ENCODE results near the gene FAM13C.
"Not testable (repeated sequence)": the region's sequence is repeated elsewhere in the genome, so short reads cannot be mapped to it uniquely, and the experiment has no call there.

Gene FAM13C

DNA sequence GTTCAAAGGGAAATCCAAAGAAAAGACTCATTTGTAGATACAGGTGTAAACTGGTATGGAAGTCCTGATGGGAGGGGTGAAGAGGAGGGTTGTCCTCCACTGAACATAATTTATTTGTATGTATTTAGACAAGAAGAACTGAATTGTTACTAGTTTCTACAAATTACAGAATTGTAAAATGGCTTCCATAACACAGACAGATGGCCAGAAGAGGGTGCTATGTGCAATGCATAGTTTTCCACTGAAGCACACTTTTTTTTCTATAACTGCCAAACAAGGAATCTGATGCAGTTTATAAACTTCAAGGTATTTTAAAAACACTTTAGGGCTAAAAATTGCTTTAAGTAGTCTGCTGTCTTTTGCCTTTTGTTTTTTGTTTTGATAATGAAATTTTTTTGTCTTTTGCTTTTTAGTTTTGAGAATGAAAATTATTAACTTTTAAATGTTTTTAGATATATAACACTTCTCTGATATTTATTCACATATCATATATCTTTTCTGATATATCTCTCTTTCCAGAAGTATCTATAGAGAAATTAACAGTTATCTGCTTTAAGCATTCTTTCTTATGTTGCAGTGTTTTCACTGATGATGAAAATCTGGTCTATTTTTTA lies 127.4 kb downstream of the FAM13C start:
- no peak for ATAC-seq
- H3K9me3 Mint-ChIP-seq = no peaks in the 10 kb centered on the region
- H3K27me3 Mint-ChIP-seq = no peaks in the 10 kb centered on the region
- H3K27ac Mint-ChIP-seq = no peak overlapping the region
- H3K4me1 Mint-ChIP-seq = no peaks in the 10 kb centered on the region
- H3K4me3 Mint-ChIP-seq = no peak overlapping the region
- no peaks in the 10 kb centered on the region for H3K36me3 Mint-ChIP-seq (ENCODE audit: low read depth)
- DNase-seq = no peak

DNA sequence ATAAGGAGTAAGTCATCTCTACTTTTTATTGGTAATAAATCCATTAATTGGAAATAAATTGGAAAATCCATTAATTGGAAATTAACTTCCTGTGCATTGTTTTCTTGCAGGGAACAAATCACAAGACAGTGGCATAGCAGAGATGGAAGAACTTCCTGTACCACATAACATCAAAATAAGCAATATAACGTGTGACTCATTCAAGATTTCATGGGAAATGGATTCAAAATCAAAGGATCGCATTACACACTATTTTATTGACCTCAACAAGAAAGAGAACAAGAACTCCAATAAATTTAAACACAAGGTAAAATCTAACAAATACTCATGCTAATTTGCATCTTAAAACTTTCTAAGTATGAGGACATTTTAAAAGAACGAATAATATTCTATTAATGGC lies 128.2 kb downstream of the FAM13C start:
- H3K4me1 Mint-ChIP-seq = no peaks in the 10 kb centered on the region
- H3K4me3 Mint-ChIP-seq = no peak overlapping the region
- H3K9me3 Mint-ChIP-seq = no peaks in the 10 kb centered on the region
- no peak for DNase-seq
- H3K36me3 Mint-ChIP-seq (ENCODE audit: low read depth) = no peaks in the 10 kb centered on the region
- no peak overlapping the region for H3K27ac Mint-ChIP-seq
- ATAC-seq = no peak
- no peaks in the 10 kb centered on the region for H3K27me3 Mint-ChIP-seq

GRCh38 chr10:59229441-59229840 lies 132.9 kb downstream of the FAM13C start:
- H3K4me1 Mint-ChIP-seq = no peaks in the 10 kb centered on the region
- H3K36me3 Mint-ChIP-seq (ENCODE audit: low read depth) = no peaks in the 10 kb centered on the region
- DNase-seq = no peak
- no peaks in the 10 kb centered on the region for H3K27me3 Mint-ChIP-seq
- H3K4me3 Mint-ChIP-seq = no peak overlapping the region
- H3K9me3 Mint-ChIP-seq = no peaks in the 10 kb centered on the region
- no peak overlapping the region for H3K27ac Mint-ChIP-seq
- no peak for ATAC-seq

GRCh38 chr10:59227136-59227673 lies 135.1 kb downstream of the FAM13C start:
- H3K9me3 Mint-ChIP-seq = no peaks in the 10 kb centered on the region
- H3K27ac Mint-ChIP-seq = no peak overlapping the region
- ATAC-seq (no peak), DNase-seq (no peak)
- no peaks in the 10 kb centered on the region for H3K36me3 Mint-ChIP-seq (ENCODE audit: low read depth)
- no peak overlapping the region for H3K4me3 Mint-ChIP-seq
- H3K4me1 Mint-ChIP-seq = no peaks in the 10 kb centered on the region
- H3K27me3 Mint-ChIP-seq = no peaks in the 10 kb centered on the region

- Mint-ChIP-seq H3K4me1 (no peaks in the 10 kb centered on the region), H3K27me3 (no peaks in the 10 kb centered on the region), H3K27ac (no peak overlapping the region), H3K9me3 (no peaks in the 10 kb centered on the region), H3K4me3 (no peak overlapping the region), H3K36me3 (ENCODE audit: low read depth) (no peaks in the 10 kb centered on the region)
- no peak for DNase-seq
- no peak for ATAC-seq
These were observed 137.1 kb downstream of the FAM13C start for GRCh38 chr10:59225211-59225610.

- not testable (repeated sequence) for H3K36me3 Mint-ChIP-seq (ENCODE audit: low read depth); DNase-seq; ATAC-seq; H3K9me3 Mint-ChIP-seq; H3K27ac Mint-ChIP-seq; H3K4me3 Mint-ChIP-seq; H3K27me3 Mint-ChIP-seq; H3K4me1 Mint-ChIP-seq
These were observed 138.8 kb downstream of the FAM13C start for GRCh38 chr10:59223597-59223996.

- ATAC-seq (no peak), DNase-seq (no peak)
- no peak overlapping the region for H3K4me3 Mint-ChIP-seq
- H3K27me3 Mint-ChIP-seq = no peaks in the 10 kb centered on the region
- H3K9me3 Mint-ChIP-seq = no peaks in the 10 kb centered on the region
- no peak overlapping the region for H3K27ac Mint-ChIP-seq
- no peaks in the 10 kb centered on the region for H3K36me3 Mint-ChIP-seq (ENCODE audit: low read depth)
- H3K4me1 Mint-ChIP-seq = no peaks in the 10 kb centered on the region
These were observed 139.6 kb downstream of the FAM13C start for GRCh38 chr10:59222788-59223187.

DNA sequence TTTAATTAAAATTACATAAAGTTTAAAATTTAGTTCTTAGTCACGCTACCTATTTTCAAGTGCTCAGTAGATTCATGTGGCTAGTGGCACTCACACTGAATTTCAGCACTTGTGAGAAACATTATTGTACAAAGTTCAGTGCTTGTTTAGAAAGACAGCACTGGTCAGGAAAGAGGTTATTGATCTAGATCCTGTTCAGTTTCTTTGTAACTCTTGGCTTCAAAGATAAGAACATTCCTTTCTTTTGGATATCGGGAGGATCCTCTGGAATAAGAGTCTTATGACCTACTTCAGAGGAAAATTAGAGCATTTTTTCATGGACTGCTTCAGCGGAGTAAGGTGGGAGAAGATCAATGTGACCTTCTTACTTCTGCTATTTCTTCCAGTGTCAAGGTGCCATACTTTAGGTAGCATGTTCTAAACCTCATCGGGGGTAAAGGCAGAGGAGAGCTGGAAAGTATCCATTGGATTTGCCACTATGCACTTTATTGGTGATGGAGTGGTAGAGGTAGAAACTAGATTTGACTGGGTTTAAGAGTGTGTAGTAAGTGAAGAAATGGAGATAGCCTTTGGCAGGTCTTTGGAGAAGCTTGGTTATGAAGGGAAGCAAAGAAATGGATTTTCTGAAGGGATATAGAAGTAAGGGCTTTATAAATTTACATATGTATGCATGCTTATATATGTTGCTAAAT lies 146.0 kb downstream of the FAM13C start:
- ATAC-seq (no peak), DNase-seq (no peak)
- no peaks in the 10 kb centered on the region for H3K27me3 Mint-ChIP-seq
- no peaks in the 10 kb centered on the region for H3K4me1 Mint-ChIP-seq
- no peak overlapping the region for H3K4me3 Mint-ChIP-seq
- H3K9me3 Mint-ChIP-seq = no peaks in the 10 kb centered on the region
- no peak overlapping the region for H3K27ac Mint-ChIP-seq
- no peaks in the 10 kb centered on the region for H3K36me3 Mint-ChIP-seq (ENCODE audit: low read depth)

GRCh38 chr10:59214160-59214559 lies 148.2 kb downstream of the FAM13C start:
- Mint-ChIP-seq H3K4me1 (no peaks in the 10 kb centered on the region), H3K36me3 (ENCODE audit: low read depth) (no peaks in the 10 kb centered on the region), H3K27ac (no peak overlapping the region), H3K4me3 (no peak overlapping the region), H3K27me3 (no peaks in the 10 kb centered on the region), H3K9me3 (no peaks in the 10 kb centered on the region)
- no peak for DNase-seq
- ATAC-seq = no peak

DNA sequence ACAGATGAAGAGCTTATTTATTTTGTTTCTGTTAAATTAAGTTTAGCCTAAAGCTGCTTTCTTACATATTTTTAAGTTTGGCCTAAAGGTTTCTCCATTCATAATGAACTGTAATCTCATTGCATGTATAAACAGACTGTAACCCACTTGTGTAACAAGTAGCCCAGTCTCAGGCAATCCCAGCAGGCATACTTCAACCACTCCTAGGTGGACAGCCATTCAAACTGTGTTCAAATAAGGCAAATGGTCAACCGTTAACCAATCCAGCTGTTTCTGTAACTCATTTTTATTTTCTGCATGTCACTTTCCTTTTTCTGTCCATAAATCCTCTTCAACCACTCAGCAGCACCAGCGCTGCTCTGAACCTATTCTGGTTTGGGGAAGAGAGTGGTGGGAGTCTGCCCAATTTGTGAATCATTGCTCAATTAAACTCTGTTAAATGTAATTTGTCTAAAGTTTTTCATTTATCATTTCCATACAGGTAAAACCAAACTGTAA lies 150.0 kb downstream of the FAM13C start:
- Mint-ChIP-seq H3K9me3 (peaks cover 8% of the 10 kb centered on the region), H3K36me3 (ENCODE audit: low read depth) (no peaks in the 10 kb centered on the region), H3K4me3 (no peak overlapping the region), H3K27ac (no peak overlapping the region), H3K4me1 (no peaks in the 10 kb centered on the region), H3K27me3 (no peaks in the 10 kb centered on the region)
- DNase-seq (no peak), ATAC-seq (no peak)

DNA sequence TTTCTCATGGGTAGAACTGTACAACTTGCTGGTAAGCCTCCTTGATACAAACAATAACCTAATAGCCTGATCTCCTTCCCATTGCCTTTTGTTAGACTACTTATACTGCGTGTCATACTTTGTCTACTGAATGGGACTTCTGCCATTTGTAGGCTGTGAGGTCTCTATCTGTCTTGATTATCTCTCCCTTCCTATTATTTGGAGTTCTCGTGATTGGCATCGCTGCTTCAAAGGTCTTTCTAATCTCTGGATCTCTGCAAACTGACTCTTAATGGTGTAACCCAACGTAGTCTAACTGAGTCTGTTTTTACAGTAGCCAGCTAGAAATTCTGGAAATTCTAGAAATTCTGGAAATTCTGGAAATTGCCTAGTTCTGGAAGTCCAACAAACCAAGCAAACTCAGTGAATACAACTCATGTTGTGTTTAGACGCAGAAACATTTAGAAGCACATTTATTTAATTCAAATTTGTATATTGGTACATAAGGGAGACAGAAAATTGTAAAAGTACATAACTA lies 156.1 kb downstream of the FAM13C start:
- H3K36me3 Mint-ChIP-seq (ENCODE audit: low read depth) = no peaks in the 10 kb centered on the region
- DNase-seq = no peak
- H3K9me3 Mint-ChIP-seq = peaks cover 13% of the 10 kb centered on the region
- no peaks in the 10 kb centered on the region for H3K4me1 Mint-ChIP-seq
- H3K27ac Mint-ChIP-seq = no peak overlapping the region
- ATAC-seq = no peak
- no peaks in the 10 kb centered on the region for H3K27me3 Mint-ChIP-seq
- no peak overlapping the region for H3K4me3 Mint-ChIP-seq

All from activated naive CD8-positive, alpha-beta T cell treated with anti-CD3 and anti-CD28 coated beads, Interleukin-2, amount 50 U/mL, for 24 hours (primary cell).